Neural progenitor cell (in vitro differentiated cells): ENCODE measurements around the gene EXOC4. TPM values are rescaled to one million over a fixed set of nuclear protein-coding genes. Genes with fewer than 3 reads are reported as not detected.

ENCODE experiments used
- DNase-seq: peaks from one replicate; pipeline ENCODE4 v3.0.0-alpha.2; 2016; ENCODE audit warnings: low spot score
- H2AFZ ChIP-seq: fragments of 200-600 bp; sonication (generic); replicated peaks from 2 replicates; pipeline ENCODE4 v1.6.1; 2016; ENCODE audit warnings: antibody characterized with exemption
- H3F3A ChIP-seq: fragments of 200-600 bp; sonication (generic); 2 replicates; pipeline ENCODE4 v1.6.1; 2016; ENCODE audit warnings: antibody characterized with exemption, low read depth
- H3K27ac ChIP-seq: fragments of 200-600 bp; sonication (generic); 2 replicates; pipeline ENCODE4 v1.5.1; 2016; ENCODE audit warnings: mild to moderate bottlenecking
- H3K27me3 ChIP-seq: fragments of 200-600 bp; sonication (generic); 2 replicates; pipeline ENCODE4 v1.6.1; 2016; ENCODE audit warnings: mild to moderate bottlenecking, moderate library complexity
- H3K36me3 ChIP-seq: fragments of 200-600 bp; sonication (generic); 2 replicates; pipeline ENCODE4 v1.5.1; 2016
- H3K4me1 ChIP-seq: fragments of 200-600 bp; sonication (generic); 2 replicates; pipeline ENCODE4 v1.6.1; 2016; ENCODE audit warnings: mixed run types
- H3K4me2 ChIP-seq: fragments of 200-600 bp; sonication (generic); 2 replicates; pipeline ENCODE4 v1.6.1; 2016
- H3K4me3 ChIP-seq: fragments of 200-600 bp; sonication (generic); 2 replicates; pipeline ENCODE4 v1.5.1; 2016
- H3K79me2 ChIP-seq: fragments of 200-600 bp; sonication (generic); 2 replicates; pipeline ENCODE4 v1.6.1; 2016; ENCODE audit warnings: low read depth
- H3K9ac ChIP-seq: fragments of 200-600 bp; sonication (generic); 2 replicates; pipeline ENCODE4 v1.6.1; 2016
- H3K9me3 ChIP-seq: fragments of 200-600 bp; sonication (generic); 2 replicates; pipeline ENCODE4 v1.5.1; 2016; ENCODE audit warnings: low read depth
- H4K20me1 ChIP-seq: fragments of 200-600 bp; sonication (generic); 2 replicates; pipeline ENCODE4 v1.6.1; 2016; ENCODE audit warnings: low read depth
- H3K27ac Mint-ChIP-seq: 3 replicates; pipeline ENCODE4 v1.8.0; 2021; ENCODE audit warnings: mixed read lengths
- H3K27me3 Mint-ChIP-seq: 2 replicates; pipeline ENCODE4 v1.8.0; 2022; ENCODE audit warnings: low read depth, mild to moderate bottlenecking, inconsistent platforms, moderate library complexity, mixed read lengths; ENCODE audit not compliant: insufficient read depth
- H3K36me3 Mint-ChIP-seq: 3 replicates; pipeline ENCODE4 v1.8.0; 2021; ENCODE audit warnings: mixed read lengths
- H3K4me1 Mint-ChIP-seq: 3 replicates; pipeline ENCODE4 v1.8.0; 2021; ENCODE audit warnings: mixed read lengths
- H3K4me3 Mint-ChIP-seq: 3 replicates; pipeline ENCODE4 v1.8.0; 2021; ENCODE audit warnings: mild to moderate bottlenecking, moderate library complexity, mixed read lengths
- H3K9me3 Mint-ChIP-seq: 3 replicates; pipeline ENCODE4 v1.8.0; 2020; ENCODE audit warnings: mixed read lengths
- EZH2 ChIP-seq: fragments of 200-600 bp; sonication (generic); IDR thresholded peaks from 2 replicates; pipeline ENCODE4 v1.6.1; 2017; ENCODE audit warnings: antibody characterized with exemption, mild to moderate bottlenecking, moderate library complexity
- EZH2phosphoT487 ChIP-seq: fragments of 200-600 bp; sonication (generic); IDR thresholded peaks from 2 replicates; pipeline ENCODE4 v1.6.1; 2017; ENCODE audit warnings: antibody characterized with exemption
- total RNA-seq: library from RNA; depleted of rRNA; stranded (reverse); fragments of >200 nt; gene quantifications from 2 replicates; pipeline ENCODE4 v1.2.3, GENCODE V29; 2015; ENCODE audit warnings: low replicate concordance
- TF ChIP-seq, protein P1 (sequence below): fragments of 200-600 bp; sonication (generic); IDR thresholded peaks from 2 replicates; pipeline ENCODE4 v1.5.1; 2017; ENCODE audit warnings: antibody characterized with exemption, mild to moderate bottlenecking

Gene EXOC4
- total RNA-seq, 1 donor from 2014 or later = 129 TPM

DNA sequence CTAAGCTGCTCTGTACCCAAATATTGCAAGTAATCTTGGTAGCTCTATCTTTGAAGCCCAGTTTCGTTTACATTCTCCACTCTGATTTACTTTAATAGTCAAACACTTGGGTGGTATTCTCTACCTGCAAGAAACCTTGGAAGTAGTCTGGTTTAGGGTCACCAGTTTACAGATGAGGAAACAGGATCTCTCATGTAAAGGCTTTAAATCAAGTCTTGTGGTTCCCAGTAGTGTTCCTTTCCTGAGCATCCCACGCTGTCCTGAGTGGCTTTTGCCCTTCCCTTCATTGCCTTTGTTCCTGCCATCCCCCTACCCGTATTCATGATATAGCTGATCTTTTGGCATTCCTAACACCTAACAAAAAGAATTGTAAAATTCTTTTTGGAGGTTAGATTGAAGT, 20.3 kb downstream of the EXOC4 start:
- H4K20me1 ChIP-seq = peaks cover 6% of the 10 kb centered on the region
- H3K27me3 ChIP-seq = no peaks in the 10 kb centered on the region
- peaks cover 22% of the 10 kb centered on the region for H3K36me3 Mint-ChIP-seq
- no peaks in the 10 kb centered on the region for H3K27me3 Mint-ChIP-seq
- no peak for TF ChIP-seq EZH2phosphoT487
- no peak for TF ChIP-seq EZH2
- TF ChIP-seq, protein P1, sequence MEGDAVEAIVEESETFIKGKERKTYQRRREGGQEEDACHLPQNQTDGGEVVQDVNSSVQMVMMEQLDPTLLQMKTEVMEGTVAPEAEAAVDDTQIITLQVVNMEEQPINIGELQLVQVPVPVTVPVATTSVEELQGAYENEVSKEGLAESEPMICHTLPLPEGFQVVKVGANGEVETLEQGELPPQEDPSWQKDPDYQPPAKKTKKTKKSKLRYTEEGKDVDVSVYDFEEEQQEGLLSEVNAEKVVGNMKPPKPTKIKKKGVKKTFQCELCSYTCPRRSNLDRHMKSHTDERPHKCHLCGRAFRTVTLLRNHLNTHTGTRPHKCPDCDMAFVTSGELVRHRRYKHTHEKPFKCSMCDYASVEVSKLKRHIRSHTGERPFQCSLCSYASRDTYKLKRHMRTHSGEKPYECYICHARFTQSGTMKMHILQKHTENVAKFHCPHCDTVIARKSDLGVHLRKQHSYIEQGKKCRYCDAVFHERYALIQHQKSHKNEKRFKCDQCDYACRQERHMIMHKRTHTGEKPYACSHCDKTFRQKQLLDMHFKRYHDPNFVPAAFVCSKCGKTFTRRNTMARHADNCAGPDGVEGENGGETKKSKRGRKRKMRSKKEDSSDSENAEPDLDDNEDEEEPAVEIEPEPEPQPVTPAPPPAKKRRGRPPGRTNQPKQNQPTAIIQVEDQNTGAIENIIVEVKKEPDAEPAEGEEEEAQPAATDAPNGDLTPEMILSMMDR = no peak
- no peaks in the 10 kb centered on the region for H3K4me1 ChIP-seq
- no peak overlapping the region for H3K9ac ChIP-seq
- DNase-seq = no peak
- no peak overlapping the region for H3K4me3 Mint-ChIP-seq
- peaks cover 11% of the 10 kb centered on the region for H3K36me3 ChIP-seq
- H3F3A ChIP-seq = no peaks in the 10 kb centered on the region
- no peak overlapping the region for H3K4me3 ChIP-seq
- no peaks in the 10 kb centered on the region for H3K9me3 Mint-ChIP-seq
- H3K27ac ChIP-seq = no peak overlapping the region
- no peak overlapping the region for H2AFZ ChIP-seq
- H3K4me1 Mint-ChIP-seq = peaks cover 2% of the 10 kb centered on the region
- H3K79me2 ChIP-seq = peaks cover 53% of the 10 kb centered on the region
- no peaks in the 10 kb centered on the region for H3K9me3 ChIP-seq
- no peak overlapping the region for H3K4me2 ChIP-seq
- H3K27ac Mint-ChIP-seq = no peak overlapping the region

- Histone ChIP-seq H3K9ac (no peak overlapping the region), H3F3A (no peaks in the 10 kb centered on the region), H3K79me2 (peaks cover 43% of the 10 kb centered on the region), H3K36me3 (peaks cover 11% of the 10 kb centered on the region), H3K9me3 (no peaks in the 10 kb centered on the region), H3K27me3 (no peaks in the 10 kb centered on the region), H3K4me3 (no peak overlapping the region), H3K4me2 (no peak overlapping the region), H2AFZ (no peak overlapping the region), H4K20me1 (peaks cover 6% of the 10 kb centered on the region), H3K4me1 (no peaks in the 10 kb centered on the region), H3K27ac (no peak overlapping the region)
- TF ChIP-seq EZH2 = no peak
- TF ChIP-seq EZH2phosphoT487 = no peak
- TF ChIP-seq, protein P1 = no peak
- Mint-ChIP-seq H3K4me3 (no peak overlapping the region), H3K4me1 (peaks cover 2% of the 10 kb centered on the region), H3K36me3 (peaks cover 26% of the 10 kb centered on the region), H3K27ac (no peak overlapping the region), H3K27me3 (no peaks in the 10 kb centered on the region), H3K9me3 (no peaks in the 10 kb centered on the region)
- DNase-seq = no peak
These were observed 21.4 kb downstream of the EXOC4 start for GRCh38 chr7:133274265-133274664.

GRCh38 chr7:133275008-133275407, 22.1 kb downstream of the EXOC4 start:
- DNase-seq = peak; percentile 27
- Histone ChIP-seq H3K27me3 (no peaks in the 10 kb centered on the region), H3K27ac (no peak overlapping the region), H4K20me1 (peaks cover 6% of the 10 kb centered on the region), H3K4me1 (no peaks in the 10 kb centered on the region), H3K9me3 (no peaks in the 10 kb centered on the region), H3K4me3 (no peak overlapping the region), H3K36me3 (peaks cover 11% of the 10 kb centered on the region), H2AFZ (no peak overlapping the region), H3K9ac (no peak overlapping the region), H3K79me2 (peaks cover 35% of the 10 kb centered on the region), H3F3A (no peaks in the 10 kb centered on the region), H3K4me2 (no peak overlapping the region)
- peaks cover 26% of the 10 kb centered on the region for H3K36me3 Mint-ChIP-seq
- peaks cover 2% of the 10 kb centered on the region for H3K4me1 Mint-ChIP-seq
- H3K9me3 Mint-ChIP-seq = no peaks in the 10 kb centered on the region
- H3K27me3 Mint-ChIP-seq = no peaks in the 10 kb centered on the region
- H3K27ac Mint-ChIP-seq = no peak overlapping the region
- H3K4me3 Mint-ChIP-seq = no peak overlapping the region
- TF ChIP-seq, protein P1 = peak; percentile 42
- TF ChIP-seq EZH2phosphoT487 = no peak
